Measurements from ENCODE around the gene ACSL3.
"Not testable (repeated sequence)": the region's sequence is repeated elsewhere in the genome, so short reads cannot be mapped to it uniquely, and the experiment has no call there.

ACSL3 gene

DNA sequence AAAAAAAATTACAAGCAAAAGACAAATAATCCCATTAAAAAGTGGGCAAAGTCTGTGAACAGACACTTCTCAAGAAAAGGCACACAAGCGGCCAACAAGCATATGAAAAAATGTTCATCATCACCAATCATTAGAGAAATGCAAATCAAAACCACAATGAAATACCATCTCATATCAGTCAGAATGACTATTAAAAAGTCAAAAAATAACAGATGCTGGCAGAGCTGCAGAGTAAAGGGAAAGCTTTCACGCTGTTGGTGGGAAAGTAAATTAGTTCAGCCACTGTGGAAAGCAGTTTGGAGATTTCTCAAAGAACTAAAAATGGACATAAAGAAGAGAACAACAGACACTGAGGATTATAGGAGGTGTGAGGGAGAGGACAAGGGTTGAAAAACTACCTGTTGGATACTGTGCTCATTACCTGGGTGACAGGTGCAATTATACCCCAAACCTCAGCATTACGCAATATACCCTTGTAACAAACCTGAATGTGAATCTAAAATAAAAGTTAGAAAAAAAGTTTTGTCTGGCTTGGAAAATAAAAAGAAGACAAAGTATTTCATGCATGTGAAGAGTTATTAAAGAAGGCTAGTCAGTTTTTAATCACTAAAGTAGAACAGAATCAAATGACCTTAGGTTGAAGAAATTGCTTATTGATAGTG is 8.7 kb upstream of the ACSL3 start:
- DNase-seq (ENCODE audit: low spot score), result no peak

DNA sequence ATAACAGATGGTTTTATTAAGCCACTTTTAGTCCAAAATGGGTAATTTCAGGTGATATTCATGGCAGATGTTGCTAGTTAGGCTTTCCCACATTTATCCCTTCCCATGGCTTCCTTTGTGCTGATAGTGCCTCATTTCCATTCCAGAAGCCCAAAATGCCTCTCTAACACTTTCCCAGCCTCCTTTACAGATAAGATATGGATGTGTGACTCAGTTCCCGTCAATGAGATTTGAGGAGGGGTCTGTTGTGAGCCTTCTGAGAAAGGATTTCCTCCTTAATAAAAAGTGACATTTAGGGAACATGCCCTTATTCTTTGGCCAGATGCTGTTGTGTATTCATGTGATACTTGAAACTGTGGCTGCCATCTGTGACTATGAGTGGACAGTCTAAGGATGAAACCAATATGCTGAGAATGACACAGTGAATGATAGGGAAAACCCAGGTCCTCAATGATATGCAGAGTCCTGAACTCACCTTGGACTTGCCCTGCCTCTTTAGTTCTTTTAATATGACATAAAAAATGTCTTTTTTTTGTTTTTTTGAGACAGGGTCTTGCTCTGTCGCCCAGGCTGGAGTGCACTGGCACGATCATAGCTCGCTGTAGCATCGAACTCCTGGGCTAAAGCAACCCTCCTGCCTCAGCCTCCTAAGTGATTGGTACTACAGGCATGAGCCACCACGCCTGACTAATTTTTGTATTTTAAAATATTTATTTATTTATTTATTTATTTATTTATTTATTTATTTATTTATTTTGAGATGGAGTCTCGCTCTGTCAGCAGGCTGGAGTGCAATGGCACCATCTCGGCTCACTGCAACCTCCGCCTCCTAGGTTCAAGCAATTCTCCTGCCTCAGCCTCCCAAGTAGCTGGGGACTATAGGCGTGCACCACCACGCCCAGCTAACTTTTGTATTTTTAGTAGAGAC is 5.8 kb upstream of the ACSL3 start:
- DNase-seq (ENCODE audit: low spot score), result no peak

- peak; percentile 11 for DNase-seq (ENCODE audit: low spot score)
Observed at GRCh38 chr2:222859786-222860612, 837 bp upstream of the ACSL3 start.

- peak; percentile 7 for DNase-seq (ENCODE audit: low spot score)
Observed at GRCh38 chr2:222861411-222862105, 722 bp downstream of the ACSL3 start.

GRCh38 chr2:222862106-222862908 is 1.5 kb downstream of the ACSL3 start:
- no peak for DNase-seq (ENCODE audit: low spot score)

DNA sequence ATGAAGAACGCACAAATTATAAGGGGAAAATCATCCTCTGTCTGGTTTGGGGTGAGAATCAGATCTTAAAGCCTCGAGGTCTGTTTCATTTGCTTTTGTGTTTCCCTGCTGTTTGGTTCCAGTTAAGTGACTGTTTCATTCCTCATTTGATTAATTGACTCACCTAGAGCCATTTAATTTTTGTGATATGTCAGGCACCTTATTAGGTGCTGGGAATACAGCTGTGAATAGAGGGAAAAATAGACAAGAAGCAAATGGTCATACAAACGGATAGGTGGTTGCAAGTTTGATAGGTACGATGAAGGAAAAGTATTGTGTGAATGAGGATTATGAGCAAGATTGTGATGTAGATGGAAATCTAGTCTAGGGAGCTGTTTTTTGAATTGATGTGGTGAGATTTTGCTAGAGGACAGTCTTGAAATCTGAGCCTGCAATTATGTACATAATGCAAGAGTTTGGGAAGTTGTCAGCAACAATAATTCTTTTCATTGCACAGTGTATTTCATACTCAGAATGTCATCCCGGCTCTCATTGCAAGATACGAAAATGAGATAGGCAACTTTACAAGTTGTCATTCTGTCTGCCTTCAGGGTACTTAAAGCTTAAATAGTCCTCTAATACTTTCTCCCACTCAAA is 2.2 kb downstream of the ACSL3 start:
- DNase-seq (ENCODE audit: low spot score), result no peak

- peak; percentile 25 for DNase-seq (ENCODE audit: low spot score)
Observed at GRCh38 chr2:222864296-222864695, 3.5 kb downstream of the ACSL3 start.

DNA sequence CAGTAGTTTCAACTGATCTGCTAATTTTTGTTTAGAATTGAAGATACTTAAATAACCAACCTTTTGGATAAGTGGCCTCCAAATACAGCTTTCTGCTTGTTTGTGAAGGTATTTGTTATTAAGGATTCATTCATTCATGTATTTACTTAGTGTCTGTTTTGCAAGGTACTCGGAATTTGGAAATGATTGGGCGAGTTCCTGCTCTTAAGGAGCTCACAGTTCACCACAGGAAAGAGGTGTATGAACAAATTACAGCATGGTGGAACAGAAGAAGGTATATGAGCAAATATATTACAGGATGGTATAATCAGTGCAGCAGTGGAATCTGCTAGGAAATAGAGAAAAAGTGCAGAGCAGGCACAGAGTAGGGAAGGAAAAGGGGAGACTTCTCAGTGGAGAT is 4.5 kb downstream of the ACSL3 start:
- no peak for DNase-seq (ENCODE audit: low spot score)

DNA sequence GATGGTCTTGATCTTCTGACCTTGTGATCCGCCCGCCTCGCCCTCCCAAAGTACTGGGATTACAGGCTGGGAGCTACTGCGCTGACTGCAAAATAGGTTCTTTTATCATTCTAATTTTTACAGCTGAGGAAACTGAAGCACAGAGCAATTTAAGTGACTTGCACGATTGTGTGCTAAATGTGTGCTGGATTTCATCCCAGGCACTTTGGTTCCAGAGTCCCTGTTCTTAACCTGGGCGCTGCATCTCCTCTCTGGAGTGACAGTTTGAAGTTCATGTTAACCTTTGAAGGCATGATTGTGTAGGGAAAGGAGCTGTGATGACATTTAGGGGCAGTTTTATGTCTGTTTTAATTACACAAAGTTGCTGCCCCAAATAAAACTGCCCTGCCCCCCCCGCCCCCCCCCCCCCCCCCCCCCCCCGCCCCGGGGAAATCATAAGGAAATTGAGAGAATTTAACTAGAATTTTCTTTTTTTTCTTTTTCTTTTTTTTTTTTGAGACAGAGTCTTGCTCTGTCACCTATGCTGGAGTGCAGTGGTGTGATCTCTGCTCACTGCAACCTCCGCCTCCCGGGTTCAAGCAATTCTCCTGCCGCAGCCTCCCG is 5.6 kb downstream of the ACSL3 start:
- no peak for DNase-seq (ENCODE audit: low spot score)

- not testable (repeated sequence) for DNase-seq (ENCODE audit: low spot score)
Observed at GRCh38 chr2:222868560-222869251, 7.9 kb downstream of the ACSL3 start.

DNA sequence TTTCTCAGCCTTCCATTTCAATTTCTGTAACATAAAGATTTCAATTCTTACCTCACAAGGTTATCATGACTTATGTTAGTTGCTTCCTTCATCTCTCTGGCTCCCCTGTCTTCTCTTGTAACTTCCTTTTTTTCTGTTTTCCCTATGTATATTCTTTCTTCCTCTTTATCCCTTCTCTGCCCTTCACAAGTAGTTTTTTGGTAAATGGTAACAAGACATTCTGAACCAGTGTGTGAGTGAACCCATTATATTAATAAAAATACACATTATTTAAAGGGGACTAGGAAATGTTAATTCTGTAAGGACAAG is 8.4 kb downstream of the ACSL3 start:
- no peak for DNase-seq (ENCODE audit: low spot score)

DNA sequence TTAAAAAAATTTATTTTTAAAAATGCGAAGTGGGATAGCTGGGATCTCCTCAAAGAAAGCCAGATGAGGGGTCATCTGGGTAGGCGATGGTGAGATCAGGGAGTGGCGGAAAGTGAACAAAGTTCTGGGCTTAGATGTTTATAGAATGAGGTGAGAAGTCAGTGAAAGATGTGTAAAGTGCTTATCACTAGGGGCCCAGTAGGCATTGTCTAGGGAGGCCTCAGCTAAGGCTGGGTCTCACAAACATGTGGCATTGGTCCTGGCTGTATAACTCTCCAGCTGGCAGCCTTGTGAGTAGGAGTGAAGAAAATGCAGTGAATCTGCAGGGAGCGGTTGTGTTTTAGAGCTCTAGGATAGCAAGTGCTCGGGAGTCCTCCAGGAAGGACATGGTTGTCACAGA is 10.5 kb downstream of the ACSL3 start:
- DNase-seq (ENCODE audit: low spot score), result no peak

GRCh38 chr2:222872551-222872950 is 11.7 kb downstream of the ACSL3 start:
- DNase-seq (ENCODE audit: low spot score), result no peak

DNA sequence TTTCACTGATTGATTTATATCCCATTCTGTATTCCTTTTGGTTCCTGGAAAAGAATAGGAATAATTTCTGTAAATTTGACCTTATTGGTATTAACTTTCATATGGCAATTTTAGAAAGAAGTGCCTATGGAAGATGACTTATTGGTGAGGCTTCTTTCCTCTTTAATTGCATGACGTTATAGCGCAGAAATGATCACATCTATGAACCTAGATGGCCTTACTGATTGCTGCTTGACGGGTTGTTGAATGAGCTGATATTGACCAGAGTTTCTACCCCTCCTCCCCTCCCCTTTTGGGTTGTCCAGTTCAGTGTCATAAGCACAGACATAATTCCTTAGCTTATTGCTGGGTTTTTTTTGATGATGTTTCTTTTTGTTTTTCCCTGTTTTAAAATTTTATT is 14.6 kb downstream of the ACSL3 start:
- no peak for DNase-seq (ENCODE audit: low spot score)

- DNase-seq (ENCODE audit: low spot score), result no peak
Observed at GRCh38 chr2:222876947-222877346, 16.1 kb downstream of the ACSL3 start.

GRCh38 chr2:222877556-222878300 is 16.9 kb downstream of the ACSL3 start:
- DNase-seq (ENCODE audit: low spot score), result no peak

- DNase-seq (ENCODE audit: low spot score), result no peak
Observed at GRCh38 chr2:222878301-222878876, 17.6 kb downstream of the ACSL3 start.

- DNase-seq (ENCODE audit: low spot score), result no peak
Observed at GRCh38 chr2:222878877-222879603, 18.2 kb downstream of the ACSL3 start.
